GM23248 (cell line): ENCODE measurements around the gene ZC3H11A.

Experiments
- EZH2 ChIP-seq: fragments of 200-600 bp; sonication (generic); IDR thresholded peaks from 2 replicates; pipeline ENCODE4 v1.6.1; 2018; ENCODE audit warnings: antibody characterized with exemption, mild to moderate bottlenecking; ENCODE audit not compliant: insufficient read depth, poor library complexity, severe bottlenecking
- EZH2phosphoT487 ChIP-seq: fragments of 200-600 bp; sonication (generic); IDR thresholded peaks from 2 replicates; pipeline ENCODE4 v1.6.1; 2018; ENCODE audit warnings: antibody characterized with exemption, moderate library complexity, mild to moderate bottlenecking, low read depth; ENCODE audit not compliant: insufficient read depth

DNA sequence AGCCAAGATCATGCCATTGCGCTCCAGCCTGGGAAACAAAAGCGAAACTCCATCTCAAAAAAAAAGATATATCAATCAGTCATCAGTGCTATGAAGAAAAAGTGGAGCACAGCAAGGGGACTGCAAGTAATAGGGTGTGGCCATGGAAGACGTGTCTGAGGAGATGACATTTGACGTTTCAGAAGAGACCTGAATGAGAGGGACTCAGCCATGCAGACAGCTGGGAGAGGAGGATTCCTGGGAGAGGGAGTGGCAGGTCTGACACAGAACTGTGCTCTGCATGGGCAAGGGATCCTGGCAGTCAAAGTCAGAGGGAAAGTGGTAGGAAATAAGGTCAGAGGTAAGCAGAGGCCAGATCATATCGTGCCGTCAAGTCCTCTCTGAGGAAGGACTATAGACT is 27.2 kb upstream of the ZC3H11A start:
- no peak for TF ChIP-seq EZH2
- TF ChIP-seq EZH2phosphoT487, result no peak
